Inflammatory macrophage treated with lipopolysaccharide for 1 hour (primary cell): Measurements from ENCODE around the gene PIGQ.

Experiments
- DNase-seq, 2 donors: peaks; one replicate each; pipeline ENCODE4 v3.0.0-alpha.2; 2020 to 2022

The PIGQ gene

GRCh38 chr16:534856-535445 lies 34.8 kb upstream of the PIGQ start:
- no peak for DNase-seq

GRCh38 chr16:535446-536405 lies 34.0 kb upstream of the PIGQ start:
- DNase-seq: peak; percentile 0 to 12

GRCh38 chr16:536746-537145 lies 33.0 kb upstream of the PIGQ start:
- DNase-seq: no peak

- no peak for DNase-seq
Measured at GRCh38 chr16:537415-538335, 32.1 kb upstream of the PIGQ start.

- DNase-seq: no peak
Measured at GRCh38 chr16:539901-540530, 29.8 kb upstream of the PIGQ start.

- no peak for DNase-seq
Measured at GRCh38 chr16:540645-541340, 29.0 kb upstream of the PIGQ start.

GRCh38 chr16:543301-544164 lies 26.2 kb upstream of the PIGQ start:
- DNase-seq: no peak

- DNase-seq: no peak
Measured at GRCh38 chr16:544517-544916, 25.3 kb upstream of the PIGQ start.

GRCh38 chr16:546909-547770 lies 22.6 kb upstream of the PIGQ start:
- peak; percentile 11 to 70 for DNase-seq

GRCh38 chr16:548586-548985 lies 21.2 kb upstream of the PIGQ start:
- no peak for DNase-seq

- no peak for DNase-seq
Measured at GRCh38 chr16:549544-550263, 20.1 kb upstream of the PIGQ start.

- no peak for DNase-seq
Measured at GRCh38 chr16:551210-551609, 18.6 kb upstream of the PIGQ start.

- DNase-seq: no peak
Measured at GRCh38 chr16:552171-552570, 17.6 kb upstream of the PIGQ start.

- no peak for DNase-seq
Measured at GRCh38 chr16:553601-554296, 16.0 kb upstream of the PIGQ start.

GRCh38 chr16:554297-554621 lies 15.5 kb upstream of the PIGQ start:
- no peak for DNase-seq

GRCh38 chr16:554640-555365 lies 15.0 kb upstream of the PIGQ start:
- DNase-seq: no peak

- DNase-seq: no peak
Measured at GRCh38 chr16:555528-556473, 14.0 kb upstream of the PIGQ start.
